Keratinocyte (primary cell): ENCODE results near the gene ACOXL. TPM values are rescaled to one million over a fixed set of nuclear protein-coding genes. Genes with fewer than 3 reads are reported as not detected.

ENCODE experiments used
- DNase-seq: peaks from one replicate; pipeline ENCODE4 v3.0.0-alpha.2; 2011; ENCODE audit warnings: low read depth, missing footprints, low spot score
- FAIRE-seq: peaks from 2 replicates; lab custom pipeline; 2011; peaks lifted over from hg19 to GRCh38; lab: Jason Lieb, UNC
- H2AFZ ChIP-seq: 2 replicates; pipeline ENCODE4 v1.6.0; 2012; ENCODE audit warnings: low read length, control low read depth, inconsistent platforms; ENCODE audit not compliant: control insufficient read depth
- H3K27ac ChIP-seq: 2 replicates; pipeline ENCODE4 v1.5.1; 2011; ENCODE audit warnings: low read length; ENCODE audit not compliant: control insufficient read depth, insufficient read depth
- H3K27me3 ChIP-seq: 3 replicates; pipeline ENCODE4 v1.6.0; 2011; ENCODE audit warnings: low read length; ENCODE audit not compliant: control insufficient read depth, insufficient read depth; ENCODE audit errors: extremely low read depth
- H3K36me3 ChIP-seq, 2 experiments: 2 replicates in 1 of 2; 3 replicates in 1 of 2; pipeline ENCODE4 v1.5.1; 2011; ENCODE audit warnings: low read length in 2 of 2, mild to moderate bottlenecking in 1 of 2; ENCODE audit not compliant: control insufficient read depth in 2 of 2, insufficient read depth in 2 of 2; ENCODE audit errors: extremely low read depth in 1 of 2
- H3K4me1 ChIP-seq: 3 replicates; pipeline ENCODE4 v1.5.1; 2011; ENCODE audit warnings: low read length; ENCODE audit not compliant: control insufficient read depth, insufficient read depth; ENCODE audit errors: extremely low read depth
- H3K4me2 ChIP-seq: 3 replicates; pipeline ENCODE4 v1.6.0; 2011; ENCODE audit warnings: low read depth, low read length; ENCODE audit not compliant: control insufficient read depth, insufficient read depth; ENCODE audit errors: extremely low read depth
- H3K4me3 ChIP-seq, 3 experiments: fragments of 200-600 bp in 1 of 3; sonication (generic) in 1 of 3; 2 replicates in 2 of 3; 3 replicates in 1 of 3; pipeline ENCODE4 v1.5.1; 2011 to 2016; ENCODE audit warnings: low read length in 3 of 3, mild to moderate bottlenecking in 3 of 3, control low read depth in 2 of 3, inconsistent platforms in 1 of 3, low read depth in 1 of 3, mixed read lengths in 1 of 3, mixed run types in 1 of 3, moderate library complexity in 1 of 3; ENCODE audit not compliant: control insufficient read depth in 2 of 3, insufficient read depth in 2 of 3; ENCODE audit errors: extremely low read depth in 1 of 3
- H3K79me2 ChIP-seq: 2 replicates; pipeline ENCODE4 v1.6.0; 2012; ENCODE audit warnings: low read length; ENCODE audit not compliant: control insufficient read depth, insufficient read depth
- H3K9ac ChIP-seq: 3 replicates; pipeline ENCODE4 v1.6.0; 2011; ENCODE audit warnings: low read length; ENCODE audit not compliant: control insufficient read depth, insufficient read depth; ENCODE audit errors: extremely low read depth
- H3K9me1 ChIP-seq: 3 replicates; pipeline ENCODE4 v1.6.0; 2011; ENCODE audit warnings: low read length; ENCODE audit not compliant: control insufficient read depth, insufficient read depth; ENCODE audit errors: extremely low read depth
- H3K9me3 ChIP-seq: 2 replicates; pipeline ENCODE4 v1.5.1; 2012; ENCODE audit warnings: low read depth, low read length; ENCODE audit not compliant: control insufficient read depth
- H4K20me1 ChIP-seq: 3 replicates; pipeline ENCODE4 v1.6.0; 2011; ENCODE audit warnings: low read length; ENCODE audit not compliant: control insufficient read depth, insufficient read depth; ENCODE audit errors: extremely low read depth
- CTCF ChIP-seq, 3 experiments: IDR thresholded peaks in 1 of 3; conservative IDR thresholded peaks in 1 of 3; optimal IDR thresholded peaks in 1 of 3; 2 replicates in 2 of 3; 3 replicates in 1 of 3; pipeline versions ENCODE3 to v1.5.1; 2011; ENCODE audit warnings: low read length in 3 of 3, mild to moderate bottlenecking in 3 of 3, moderate library complexity in 2 of 3, control low read depth in 1 of 3, inconsistent platforms in 1 of 3; ENCODE audit not compliant: insufficient read depth in 2 of 3; ENCODE audit errors: extremely low read depth in 1 of 3
- EZH2 ChIP-seq: IDR thresholded peaks from one replicate; pipeline ENCODE4 v1.6.1; 2012; ENCODE audit warnings: inconsistent platforms, mild to moderate bottlenecking, low read length, moderate library complexity
- dilution Hi-C: fragments of 300-500 bp; cut with MboI; formaldehyde crosslinking; loops from one replicate; pipeline ENCODE4 v1.7.0; 2020; ENCODE audit warnings: low sequenced_read_pairs; ENCODE audit not compliant: extremely low pct_ligation_motif_present
- polyA plus RNA-seq, 5 experiments: library from polyadenylated mRNA; depleted of rRNA in 3 of 5; stranded (reverse) in 3 of 5; stranded (forward) in 1 of 5; unstranded in 1 of 5; fragments of >200 nt; gene quantifications; 1 replicate in 1 of 5; 2 replicates in 3 of 5; 3 replicates in 1 of 5; pipeline versions ENCODE4 v1.2.1 to v1.2.3, GENCODE V29; 2011 to 2012; ENCODE audit warnings: missing spikeins in 2 of 5, low read depth in 1 of 5, low replicate concordance in 1 of 5

ACOXL gene
- polyA plus RNA-seq, 1 donor (not counting 4 experiments of a cell fraction or from before 2014, with no cell fraction given), result 0.04 TPM

GRCh38 chr2:110905217-110905616, 172.8 kb downstream of the ACOXL start:
- H3K27me3 ChIP-seq, result peaks cover 16% of the 10 kb centered on the region
- dilution Hi-C loops, result no loop called here
- H3K36me3 ChIP-seq, result no peaks in the 10 kb centered on the region
- H3K4me1 ChIP-seq, result no peaks in the 10 kb centered on the region
- no peak for FAIRE-seq
- H2AFZ ChIP-seq, result no peak overlapping the region
- no peak overlapping the region for H3K4me3 ChIP-seq
- no peak for TF ChIP-seq EZH2
- TF ChIP-seq CTCF (optimal IDR thresholded peaks at IDR 0.05 in 1 of 3, IDR thresholded peaks at IDR 0.05 in 1 of 3, conservative IDR thresholded peaks at IDR 0.05 in 1 of 3; ENCODE audit: extremely low read depth in 1 of 3, insufficient read depth in 2 of 3, low read length in 3 of 3), result no peak
- no peaks in the 10 kb centered on the region for H4K20me1 ChIP-seq
- no peaks in the 10 kb centered on the region for H3K9me1 ChIP-seq
- no peaks in the 10 kb centered on the region for H3K9me3 ChIP-seq
- no peak overlapping the region for H3K27ac ChIP-seq
- H3K9ac ChIP-seq, result no peak overlapping the region
- no peaks in the 10 kb centered on the region for H3K79me2 ChIP-seq
- H3K4me2 ChIP-seq, result no peak overlapping the region
- DNase-seq, result no peak

GRCh38 chr2:110906613-110907298, 174.4 kb downstream of the ACOXL start:
- no peak for TF ChIP-seq EZH2
- no peak for TF ChIP-seq CTCF (optimal IDR thresholded peaks at IDR 0.05 in 1 of 3, IDR thresholded peaks at IDR 0.05 in 1 of 3, conservative IDR thresholded peaks at IDR 0.05 in 1 of 3; ENCODE audit: extremely low read depth in 1 of 3, insufficient read depth in 2 of 3, low read length in 3 of 3)
- H3K9ac ChIP-seq, result no peak overlapping the region
- dilution Hi-C loops, result no loop called here

More at GRCh38 chr2:110906613-110907298, 174.4 kb downstream of the ACOXL start:
- H3K27ac ChIP-seq, result no peak overlapping the region
- H3K4me2 ChIP-seq, result no peak overlapping the region
- no peak overlapping the region for H2AFZ ChIP-seq
- no peaks in the 10 kb centered on the region for H4K20me1 ChIP-seq
- DNase-seq (no peak), FAIRE-seq (no peak)
- no peak overlapping the region for H3K4me3 ChIP-seq
- no peaks in the 10 kb centered on the region for H3K79me2 ChIP-seq
- no peaks in the 10 kb centered on the region for H3K4me1 ChIP-seq
- no peaks in the 10 kb centered on the region for H3K9me3 ChIP-seq
- H3K27me3 ChIP-seq, result peaks cover 16% of the 10 kb centered on the region
- no peaks in the 10 kb centered on the region for H3K36me3 ChIP-seq
- no peaks in the 10 kb centered on the region for H3K9me1 ChIP-seq
